IMR-90 (cell line): ENCODE data around the gene MAGI2.

ENCODE experiments used
- BHLHE40 ChIP-seq: fragments of 150-350 bp; IDR thresholded peaks from 2 replicates; pipeline ENCODE4 v1.6.1; 2016; ENCODE audit warnings: mild to moderate bottlenecking, low read depth, low read length
- CEBPB ChIP-seq: IDR thresholded peaks from 2 replicates; pipeline ENCODE4 v1.6.1; 2012; ENCODE audit warnings: low read depth, low read length, improper control_type of control experiment
- CHD1 ChIP-seq: IDR thresholded peaks from 2 replicates; pipeline ENCODE4 v1.6.1; 2012; ENCODE audit warnings: low read depth, low read length, improper control_type of control experiment
- FOS ChIP-seq: fragments of 150-350 bp; IDR thresholded peaks from 2 replicates; pipeline ENCODE4 v1.6.1; 2016; ENCODE audit warnings: low read depth, low read length
- MAFK ChIP-seq: IDR thresholded peaks from 2 replicates; pipeline ENCODE4 v1.6.1; 2012; ENCODE audit warnings: low read depth, low read length, improper control_type of control experiment
- MAZ ChIP-seq: IDR thresholded peaks from 2 replicates; pipeline ENCODE4 v1.6.1; 2012; ENCODE audit warnings: low read depth, mild to moderate bottlenecking, low read length, improper control_type of control experiment, moderate library complexity, borderline replicate concordance
- MXI1 ChIP-seq: IDR thresholded peaks from 2 replicates; pipeline ENCODE4 v1.6.1; 2012; ENCODE audit warnings: low read depth, mild to moderate bottlenecking, low read length, moderate library complexity, borderline replicate concordance
- POLR2A ChIP-seq: IDR thresholded peaks from 2 replicates; pipeline ENCODE4 v1.6.1; 2012; ENCODE audit warnings: mild to moderate bottlenecking, low read depth, low read length
- RAD21 ChIP-seq: IDR thresholded peaks from 2 replicates; pipeline ENCODE4 v1.6.1; 2012; ENCODE audit warnings: low read length, improper control_type of control experiment
- RCOR1 ChIP-seq: IDR thresholded peaks from 2 replicates; pipeline ENCODE4 v1.6.1; 2012; ENCODE audit warnings: mild to moderate bottlenecking, low read length, improper control_type of control experiment; ENCODE audit not compliant: insufficient replicate concordance
- SMC3 ChIP-seq: fragments of 150-350 bp; IDR thresholded peaks from 2 replicates; pipeline ENCODE4 v1.6.1; 2016; ENCODE audit warnings: low read depth, mild to moderate bottlenecking, antibody characterized with exemption, low read length, moderate library complexity
- TF ChIP-seq, protein P1 (sequence below): conservative IDR thresholded peaks from 2 replicates; pipeline ENCODE4 v1.5.1; 2012; ENCODE audit warnings: mild to moderate bottlenecking, low read depth, low read length, improper control_type of control experiment
- TF ChIP-seq, protein P2 (sequence below): fragments of 150-350 bp; IDR thresholded peaks from 2 replicates; pipeline ENCODE4 v1.6.1; 2017; ENCODE audit warnings: mild to moderate bottlenecking, antibody characterized with exemption, low read length, low read depth

DNA sequence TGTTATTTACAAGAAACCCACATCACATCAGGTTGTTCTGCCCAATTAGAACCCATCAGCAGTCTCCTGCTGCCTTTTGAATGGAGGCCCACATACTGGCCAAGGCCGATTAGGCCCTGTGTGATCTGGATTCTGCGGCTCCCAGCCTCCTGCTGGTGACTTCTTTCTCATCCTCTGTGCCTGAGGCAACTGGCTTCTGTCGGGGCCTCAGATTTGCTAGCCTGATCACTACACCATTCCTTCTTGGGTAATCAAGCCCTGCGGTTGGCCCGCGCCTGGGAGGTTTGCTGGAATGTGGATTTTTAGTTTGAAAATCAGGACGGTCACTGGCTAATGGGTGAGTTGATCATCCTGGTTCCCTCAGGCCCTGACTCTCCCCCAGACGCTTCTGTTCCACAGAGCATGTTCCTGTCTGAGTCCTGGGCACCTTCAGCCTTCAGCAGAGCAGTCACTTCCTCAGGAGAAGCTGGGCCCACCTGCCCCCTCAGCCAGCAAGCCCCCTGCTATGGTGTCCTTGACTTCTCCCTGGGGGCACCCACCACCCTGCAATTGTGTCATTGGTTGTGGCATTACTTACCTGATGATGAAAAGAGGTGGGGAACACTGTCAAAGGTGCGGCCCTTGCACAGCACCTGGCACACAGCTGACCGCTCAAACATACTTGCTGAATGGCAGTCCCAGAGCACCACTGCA, 1447.3 kb downstream of the MAGI2 start:
- no peak for TF ChIP-seq CEBPB
- TF ChIP-seq, protein P1, sequence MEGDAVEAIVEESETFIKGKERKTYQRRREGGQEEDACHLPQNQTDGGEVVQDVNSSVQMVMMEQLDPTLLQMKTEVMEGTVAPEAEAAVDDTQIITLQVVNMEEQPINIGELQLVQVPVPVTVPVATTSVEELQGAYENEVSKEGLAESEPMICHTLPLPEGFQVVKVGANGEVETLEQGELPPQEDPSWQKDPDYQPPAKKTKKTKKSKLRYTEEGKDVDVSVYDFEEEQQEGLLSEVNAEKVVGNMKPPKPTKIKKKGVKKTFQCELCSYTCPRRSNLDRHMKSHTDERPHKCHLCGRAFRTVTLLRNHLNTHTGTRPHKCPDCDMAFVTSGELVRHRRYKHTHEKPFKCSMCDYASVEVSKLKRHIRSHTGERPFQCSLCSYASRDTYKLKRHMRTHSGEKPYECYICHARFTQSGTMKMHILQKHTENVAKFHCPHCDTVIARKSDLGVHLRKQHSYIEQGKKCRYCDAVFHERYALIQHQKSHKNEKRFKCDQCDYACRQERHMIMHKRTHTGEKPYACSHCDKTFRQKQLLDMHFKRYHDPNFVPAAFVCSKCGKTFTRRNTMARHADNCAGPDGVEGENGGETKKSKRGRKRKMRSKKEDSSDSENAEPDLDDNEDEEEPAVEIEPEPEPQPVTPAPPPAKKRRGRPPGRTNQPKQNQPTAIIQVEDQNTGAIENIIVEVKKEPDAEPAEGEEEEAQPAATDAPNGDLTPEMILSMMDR: no peak
- TF ChIP-seq SMC3: no peak
- no peak for TF ChIP-seq POLR2A
- no peak for TF ChIP-seq RAD21
- TF ChIP-seq CHD1: no peak
- TF ChIP-seq MAZ: no peak
- no peak for TF ChIP-seq FOS
- TF ChIP-seq MAFK: no peak
- no peak for TF ChIP-seq BHLHE40
- TF ChIP-seq MXI1: no peak
- TF ChIP-seq RCOR1: no peak
- TF ChIP-seq, protein P2, sequence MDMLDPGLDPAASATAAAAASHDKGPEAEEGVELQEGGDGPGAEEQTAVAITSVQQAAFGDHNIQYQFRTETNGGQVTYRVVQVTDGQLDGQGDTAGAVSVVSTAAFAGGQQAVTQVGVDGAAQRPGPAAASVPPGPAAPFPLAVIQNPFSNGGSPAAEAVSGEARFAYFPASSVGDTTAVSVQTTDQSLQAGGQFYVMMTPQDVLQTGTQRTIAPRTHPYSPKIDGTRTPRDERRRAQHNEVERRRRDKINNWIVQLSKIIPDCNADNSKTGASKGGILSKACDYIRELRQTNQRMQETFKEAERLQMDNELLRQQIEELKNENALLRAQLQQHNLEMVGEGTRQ: no peak
